Fibroblast of lung (primary cell): ENCODE measurements around the gene MAGEF1.

ENCODE experiments used
- CTCF ChIP-seq, 2 donors: IDR thresholded peaks in 1 of 2; conservative IDR thresholded peaks in 1 of 2; 1 replicate in 1 of 2; 2 replicates in 1 of 2; pipeline ENCODE4 v1.5.1; 2011 to 2012; ENCODE audit warnings: low read length in 2 of 2, control low read depth in 1 of 2, inconsistent platforms in 1 of 2, low read depth in 1 of 2, mild to moderate bottlenecking in 1 of 2
- EZH2 ChIP-seq: IDR thresholded peaks from 2 replicates; pipeline ENCODE4 v1.5.1; 2012; ENCODE audit warnings: low read length, control low read depth, mild to moderate bottlenecking; ENCODE audit errors: missing control alignments

DNA sequence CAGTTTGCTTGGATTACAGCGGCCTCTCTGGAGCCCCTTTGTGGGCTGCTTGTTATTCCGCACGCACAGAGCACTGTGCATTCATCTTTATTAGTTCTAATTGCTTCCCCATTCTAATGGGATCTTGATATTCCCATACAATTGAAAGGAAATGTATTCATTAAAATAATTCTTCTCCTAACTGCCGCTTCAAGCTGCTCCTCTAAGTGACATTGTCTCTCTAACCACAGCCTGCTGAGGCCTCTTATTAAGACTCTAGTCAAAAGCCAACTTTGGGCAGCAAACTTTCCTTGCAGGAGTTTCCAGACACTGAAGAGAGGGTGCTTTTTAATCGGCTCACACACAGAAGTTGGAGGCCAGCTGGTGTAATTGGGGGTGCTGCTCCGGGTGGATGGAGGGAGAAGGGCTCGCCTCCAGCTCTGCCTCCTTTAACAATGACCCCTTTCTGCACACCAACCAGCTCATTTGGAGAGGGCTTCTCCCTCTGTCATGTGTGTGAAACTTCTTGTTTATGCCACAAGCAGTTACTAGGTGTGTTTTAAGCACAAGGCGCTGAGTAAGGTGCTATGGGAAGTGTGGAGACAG, 5.6 kb upstream of the MAGEF1 start:
- peak in 1 of 2 donors; percentile 28 for TF ChIP-seq CTCF (conservative IDR thresholded peaks at IDR 0.05 in 1 of 2, IDR thresholded peaks at IDR 0.05 in 1 of 2; ENCODE audit: low read depth in 1 of 2, low read length in 2 of 2)
- no peak for TF ChIP-seq EZH2
